ENCODE results near the gene ZDHHC18.
"Not testable (repeated sequence)": the region's sequence is repeated elsewhere in the genome, so short reads cannot be mapped to it uniquely, and the experiment has no call there.

The ZDHHC18 gene

GRCh38 chr1:26832249-26832960 is 5.9 kb downstream of the ZDHHC18 start:
- DNase-seq (ENCODE audit: low read depth in 2 of 2, low spot score in 1 of 2), result no peak

GRCh38 chr1:26833432-26834405 is 7.2 kb downstream of the ZDHHC18 start:
- DNase-seq (ENCODE audit: low read depth in 2 of 2, low spot score in 1 of 2), result peak; percentile 69 to 83

- not testable (repeated sequence) for DNase-seq (ENCODE audit: low read depth in 2 of 2, low spot score in 1 of 2)
These were observed 11.2 kb downstream of the ZDHHC18 start for GRCh38 chr1:26837665-26838064.

GRCh38 chr1:26838474-26839338 is 12.2 kb downstream of the ZDHHC18 start:
- DNase-seq (ENCODE audit: low read depth in 2 of 2, low spot score in 1 of 2), result peak in 1 of 2 donors; percentile 11

- DNase-seq (ENCODE audit: low read depth in 2 of 2, low spot score in 1 of 2), result no peak
These were observed 12.8 kb downstream of the ZDHHC18 start for GRCh38 chr1:26839339-26839722.

GRCh38 chr1:26839779-26840178 is 13.3 kb downstream of the ZDHHC18 start:
- DNase-seq (ENCODE audit: low read depth in 2 of 2, low spot score in 1 of 2), result no peak

- DNase-seq (ENCODE audit: low read depth in 2 of 2, low spot score in 1 of 2), result no peak
These were observed 18.1 kb downstream of the ZDHHC18 start for GRCh38 chr1:26844424-26845196.

GRCh38 chr1:26847826-26848225 is 21.3 kb downstream of the ZDHHC18 start:
- DNase-seq (ENCODE audit: low read depth in 2 of 2, low spot score in 1 of 2), result not testable (repeated sequence)

- no peak for DNase-seq (ENCODE audit: low read depth in 2 of 2, low spot score in 1 of 2)
These were observed 22.0 kb downstream of the ZDHHC18 start for GRCh38 chr1:26848499-26848898.

- no peak for DNase-seq (ENCODE audit: low read depth in 2 of 2, low spot score in 1 of 2)
These were observed 22.7 kb downstream of the ZDHHC18 start for GRCh38 chr1:26848941-26849774.

- no peak for DNase-seq (ENCODE audit: low read depth in 2 of 2, low spot score in 1 of 2)
These were observed 24.7 kb downstream of the ZDHHC18 start for GRCh38 chr1:26851106-26851684.

GRCh38 chr1:26852701-26853100 is 26.2 kb downstream of the ZDHHC18 start:
- no peak for DNase-seq (ENCODE audit: low read depth in 2 of 2, low spot score in 1 of 2)

GRCh38 chr1:26853156-26853555 is 26.7 kb downstream of the ZDHHC18 start:
- DNase-seq (ENCODE audit: low read depth in 2 of 2, low spot score in 1 of 2), result peak; percentile 71 to 73

- DNase-seq (ENCODE audit: low read depth in 2 of 2, low spot score in 1 of 2), result no peak
These were observed 27.1 kb downstream of the ZDHHC18 start for GRCh38 chr1:26853600-26853999.

- no peak for DNase-seq (ENCODE audit: low read depth in 2 of 2, low spot score in 1 of 2)
These were observed 28.4 kb downstream of the ZDHHC18 start for GRCh38 chr1:26854906-26855305.

GRCh38 chr1:26855636-26856035 is 29.1 kb downstream of the ZDHHC18 start:
- no peak for DNase-seq (ENCODE audit: low read depth in 2 of 2, low spot score in 1 of 2)

GRCh38 chr1:26856181-26856580 is 29.7 kb downstream of the ZDHHC18 start:
- DNase-seq (ENCODE audit: low read depth in 2 of 2, low spot score in 1 of 2), result no peak

GRCh38 chr1:26856604-26857469 is 30.3 kb downstream of the ZDHHC18 start:
- no peak for DNase-seq (ENCODE audit: low read depth in 2 of 2, low spot score in 1 of 2)

All from stimulated activated CD8-positive, alpha-beta memory T cell treated with anti-CD3 and anti-CD28 coated beads, Interleukin-4, amount 100 ng/mL, for 1 hour (primary cell).